Thyroid gland (tissue), 4 donors: ENCODE data around the gene GABPB1.

Experiments
- CTCF ChIP-seq, 6 experiments: fragments of 200-600 bp in 3 of 6; fragments of 450-650 bp in 3 of 6; sonication (generic) in 3 of 6; IDR thresholded peaks; one replicate each; pipeline ENCODE4 v1.5.1; 2016 to 2019; ENCODE audit warnings: antibody characterized with exemption in 6 of 6, mild to moderate bottlenecking in 2 of 6, inconsistent platforms in 1 of 6, moderate library complexity in 1 of 6
- POLR2A ChIP-seq, 2 donors: fragments of 450-650 bp; IDR thresholded peaks; one replicate each; pipeline ENCODE4 v1.6.1; 2017; ENCODE audit warnings: antibody characterized with exemption in 2 of 2, mild to moderate bottlenecking in 2 of 2, moderate library complexity in 1 of 2

- TF ChIP-seq CTCF (IDR thresholded peaks at IDR 0.05) (no peak), POLR2A (IDR thresholded peaks at IDR 0.05) (no peak)
These were observed 56.7 kb downstream of the GABPB1 start for GRCh38 chr15:50298340-50298739.
